H1 (cell line): ENCODE measurements around the gene PRKN. TPM values are rescaled to one million over a fixed set of nuclear protein-coding genes. Genes with fewer than 3 reads are reported as not detected.

ENCODE experiments used
- CTCF ChIA-PET: fragments of 300-600 bp; sonication (Branson Sonifier 250); formaldehyde crosslinking; loops from one replicate; lab custom pipeline; 2021; ENCODE audit not compliant: partially characterized antibody; lab: Charles Lee
- POLR2A ChIA-PET: fragments of 300-600 bp; sonication (Branson Sonifier 250); formaldehyde crosslinking; loops from one replicate; lab custom pipeline; 2021; ENCODE audit warnings: inconsistent platforms; ENCODE audit not compliant: partially characterized antibody; lab: Charles Lee
- DNase-seq, 2 experiments: peaks; one replicate each; pipeline versions ENCODE4 v3.0.0 to v3.0.0-alpha.2; 2010 to 2022; ENCODE audit warnings: low spot score in 2 of 2, low read depth in 1 of 2, mixed read lengths in 1 of 2
- FAIRE-seq: peaks from 2 replicates; lab custom pipeline; 2011; peaks lifted over from hg19 to GRCh38; lab: Jason Lieb, UNC
- H2AFZ ChIP-seq: 2 replicates; pipeline ENCODE4 v1.8.1; 2012; ENCODE audit warnings: low read length, inconsistent platforms
- H2AK5ac ChIP-seq: 2 replicates; pipeline ENCODE4 v1.6.1; 2013; ENCODE audit warnings: low read depth, low read length
- H2BK120ac ChIP-seq: replicated peaks from 2 replicates; pipeline ENCODE3; 2013; ENCODE audit warnings: low read depth, low read length, inconsistent platforms
- H2BK12ac ChIP-seq: 2 replicates; pipeline ENCODE4 v1.6.1; 2013; ENCODE audit warnings: low read depth, low read length
- H2BK15ac ChIP-seq: 2 replicates; pipeline ENCODE4 v1.6.1; 2013; ENCODE audit warnings: low read length
- H2BK20ac ChIP-seq: 2 replicates; pipeline ENCODE4 v1.6.1; 2013; ENCODE audit warnings: low read length
- H2BK5ac ChIP-seq: 2 replicates; pipeline ENCODE4 v1.6.1; 2013; ENCODE audit warnings: low read depth, low read length
- H3K14ac ChIP-seq: 2 replicates; pipeline ENCODE4 v1.6.1; 2013; ENCODE audit warnings: inconsistent platforms; ENCODE audit not compliant: insufficient read length
- H3K18ac ChIP-seq: 2 replicates; pipeline ENCODE4 v1.6.1; 2013; ENCODE audit warnings: low read length; ENCODE audit errors: extremely low read depth
- H3K23ac ChIP-seq: 2 replicates; pipeline ENCODE4 v1.6.1; 2013; ENCODE audit warnings: inconsistent platforms; ENCODE audit not compliant: insufficient read length
- H3K23me2 ChIP-seq: 2 replicates; pipeline ENCODE4 v1.6.1; 2013; ENCODE audit warnings: low read depth, low read length
- H3K27ac ChIP-seq: 2 replicates; pipeline ENCODE4 v1.6.1; 2011; ENCODE audit warnings: low read depth, low read length, inconsistent platforms
- H3K27me3 ChIP-seq, 4 experiments: replicated peaks in 1 of 4; 1 replicate in 1 of 4; 2 replicates in 3 of 4; pipeline versions ENCODE4 v1.6.1 to v1.8.1; 2011 to 2013; ENCODE audit warnings: low read length in 3 of 4, mild to moderate bottlenecking in 3 of 4, inconsistent platforms in 2 of 4, mixed read lengths in 2 of 4, moderate library complexity in 1 of 4; ENCODE audit not compliant: control insufficient read depth in 3 of 4, insufficient read depth in 3 of 4; ENCODE audit errors: extremely low read depth in 1 of 4
- H3K36me3 ChIP-seq, 4 experiments: 2 replicates each; pipeline versions ENCODE4 v1.6.1 to v1.8.1; 2011 to 2013; ENCODE audit warnings: mild to moderate bottlenecking in 4 of 4, low read length in 3 of 4, moderate library complexity in 2 of 4, control low read depth in 1 of 4, inconsistent platforms in 1 of 4; ENCODE audit not compliant: insufficient read depth in 4 of 4, control insufficient read depth in 2 of 4
- H3K4ac ChIP-seq: replicated peaks from 2 replicates; pipeline ENCODE3; 2013; ENCODE audit warnings: low read length, low read depth, mixed read lengths, inconsistent platforms; ENCODE audit not compliant: insufficient read length
- H3K4me1 ChIP-seq, 4 experiments: replicated peaks in 1 of 4; 1 replicate in 1 of 4; 2 replicates in 3 of 4; pipeline versions ENCODE4 v1.6.1 to v1.8.1; 2011 to 2013; ENCODE audit warnings: low read length in 3 of 4, inconsistent platforms in 2 of 4, mixed read lengths in 1 of 4; ENCODE audit not compliant: insufficient read depth in 4 of 4, control insufficient read depth in 3 of 4
- H3K4me2 ChIP-seq, 2 experiments: 2 replicates each; pipeline versions ENCODE4 v1.6.1 to v1.8.1; 2011 to 2013; ENCODE audit warnings: low read depth in 2 of 2, low read length in 2 of 2, control low read depth in 1 of 2, inconsistent platforms in 1 of 2, mild to moderate bottlenecking in 1 of 2; ENCODE audit not compliant: insufficient read depth in 1 of 2
- H3K4me3 ChIP-seq, 4 experiments: fragments of 200-600, 300-600 bp in 1 of 4; sonication (generic), shearing (Covaris generic), sonication (Bioruptor Twin) in 1 of 4; 2 replicates each; pipeline versions ENCODE4 v1.5.1 to v1.8.1; 2011 to 2016; ENCODE audit warnings: low read length in 4 of 4, low read depth in 3 of 4, control low read depth in 2 of 4, inconsistent platforms in 2 of 4, mild to moderate bottlenecking in 2 of 4, mixed read lengths in 1 of 4, moderate library complexity in 1 of 4; ENCODE audit not compliant: insufficient read depth in 2 of 4; ENCODE audit errors: extremely low read depth in 1 of 4
- H3K56ac ChIP-seq: replicated peaks from 2 replicates; pipeline ENCODE3; 2013; ENCODE audit warnings: low read depth, mild to moderate bottlenecking, mixed read lengths, low read length, inconsistent platforms; ENCODE audit not compliant: insufficient read length
- H3K79me1 ChIP-seq: 2 replicates; pipeline ENCODE4 v1.6.1; 2013; ENCODE audit warnings: low read depth, low read length, control low read depth
- H3K79me2 ChIP-seq, 2 experiments: 2 replicates each; pipeline versions ENCODE4 v1.6.1 to v1.8.1; 2012 to 2013; ENCODE audit warnings: low read length in 2 of 2, mild to moderate bottlenecking in 2 of 2, inconsistent platforms in 1 of 2; ENCODE audit not compliant: insufficient read depth in 2 of 2, control insufficient read depth in 1 of 2
- H3K9ac ChIP-seq, 4 experiments: replicated peaks in 1 of 4; 1 replicate in 1 of 4; 2 replicates in 3 of 4; pipeline versions ENCODE4 v1.6.1 to v1.8.1; 2011 to 2013; ENCODE audit warnings: low read depth in 3 of 4, low read length in 3 of 4, control low read depth in 2 of 4, mild to moderate bottlenecking in 2 of 4, moderate library complexity in 2 of 4, inconsistent platforms in 1 of 4; ENCODE audit errors: extremely low read depth in 1 of 4
- H3K9me3 ChIP-seq, 2 experiments: 2 replicates each; pipeline versions ENCODE4 v1.6.1 to v1.8.1; 2012 to 2013; ENCODE audit warnings: mild to moderate bottlenecking in 2 of 2, moderate library complexity in 2 of 2, control low read depth in 1 of 2, inconsistent platforms in 1 of 2, low read depth in 1 of 2, low read length in 1 of 2, mixed read lengths in 1 of 2; ENCODE audit not compliant: insufficient read depth in 2 of 2
- H4K20me1 ChIP-seq, 2 experiments: replicated peaks in 1 of 2; 2 replicates each; pipeline versions ENCODE3 to v1.8.1; 2011 to 2013; ENCODE audit warnings: inconsistent platforms in 2 of 2, low read length in 2 of 2, mild to moderate bottlenecking in 1 of 2; ENCODE audit not compliant: insufficient read depth in 2 of 2, control insufficient read depth in 1 of 2
- H4K5ac ChIP-seq: 2 replicates; pipeline ENCODE4 v1.6.1; 2013; ENCODE audit warnings: low read length, low read depth, mixed read lengths, inconsistent platforms; ENCODE audit not compliant: insufficient read length
- H4K8ac ChIP-seq: 2 replicates; pipeline ENCODE4 v1.8.0; 2013; ENCODE audit warnings: mild to moderate bottlenecking, moderate library complexity, low read length, inconsistent platforms; ENCODE audit not compliant: insufficient read depth; ENCODE audit errors: extremely low read depth
- H4K91ac ChIP-seq: replicated peaks from 2 replicates; pipeline ENCODE3; 2013; ENCODE audit warnings: low read length, mixed read lengths, inconsistent platforms; ENCODE audit not compliant: insufficient read length
- RNF2 ChIP-seq: fragments of 200-900, 300-1000 bp; sonication (generic); IDR thresholded peaks from 2 replicates; pipeline ENCODE4 v1.7.1; 2016; ENCODE audit warnings: borderline replicate concordance, low read depth, mild to moderate bottlenecking, antibody characterized with exemption, low read length; ENCODE audit not compliant: poor library complexity, severe bottlenecking; ENCODE audit errors: missing control alignments
- SP1 ChIP-seq: IDR thresholded peaks from 2 replicates; pipeline ENCODE4 v1.6.1; 2011; ENCODE audit warnings: low read depth, low read length
- SP4 ChIP-seq: IDR thresholded peaks from 2 replicates; pipeline ENCODE4 v1.6.1; 2012; ENCODE audit warnings: low read length, inconsistent platforms
- WGBS, 2 experiments: shearing (Covaris generic) in 1 of 2; methylation state at CpG; one replicate each; pipeline versions ENCODE4 v1.1.6 to v1.1.7; 2013 to 2015; ENCODE audit warnings: low lambda C conversion rate in 2 of 2, mixed read lengths in 2 of 2, inconsistent platforms in 1 of 2, low coverage in 1 of 2, missing lambda C conversion rate in 1 of 2; ENCODE audit not compliant: insufficient replicate concordance in 2 of 2, insufficient coverage in 1 of 2, insufficient read length in 1 of 2; ENCODE audit errors: extremely low coverage in 1 of 2, missing lambda C conversion rate in 1 of 2; 5-methylcytosine and 5-hydroxymethylcytosine counted together
- polyA plus RNA-seq, 7 experiments: library from polyadenylated mRNA; depleted of rRNA in 3 of 7; stranded (reverse) in 5 of 7; unstranded in 2 of 7; fragments of >200 nt in 5 of 7; fragments of 200-250 nt in 2 of 7; gene quantifications; 1 replicate in 5 of 7; 2 replicates in 1 of 7; 4 replicates in 1 of 7; pipeline versions ENCODE4 v1.2.1 to v1.2.3, GENCODE V29; 2011 to 2013; ENCODE audit warnings: missing spikeins in 2 of 7, mixed read lengths in 2 of 7
- total RNA-seq: library from RNA; stranded (reverse); fragmentation: NEBNext Ultra II Directional; extraction: Animal tissue kit (Norgen Biotek cat#: 25700); gene quantifications from 2 replicates; pipeline ENCODE4 v1.2.1, GENCODE V29; 2021

The PRKN gene
- total and polyA plus RNA-seq, 2 of the 8 experiments (the other 6 are each of a cell fraction or from before 2014, with no cell fraction given) = 0.13 to 0.29 TPM

DNA sequence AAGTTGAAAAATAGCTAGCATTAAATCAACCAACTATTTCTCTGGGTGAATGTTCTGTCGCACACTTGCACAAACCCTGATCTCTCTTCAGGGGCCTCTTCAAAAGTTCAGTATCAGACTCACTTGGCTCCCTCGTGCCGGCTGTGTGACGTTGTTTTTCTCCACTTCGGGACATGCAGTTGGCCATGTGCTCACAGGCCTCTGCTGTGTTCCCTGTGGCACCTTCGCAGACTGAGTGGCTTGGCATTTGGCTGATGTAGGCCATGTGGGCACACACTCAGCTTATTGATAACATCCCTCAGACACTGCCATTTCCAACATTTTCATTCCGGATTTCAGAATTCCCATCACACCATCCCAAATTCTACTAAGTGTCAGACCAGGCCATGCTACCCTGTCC is 49.5 kb upstream of the PRKN start:
- Histone ChIP-seq H2BK120ac (no peak overlapping the region), H3K4me3 (no peak overlapping the region), H3K36me3 (no peaks in the 10 kb centered on the region), H2BK15ac (no peak overlapping the region), H2AK5ac (no peak overlapping the region), H3K4ac (no peak overlapping the region), H3K23me2 (no peaks in the 10 kb centered on the region), H2BK5ac (no peak overlapping the region), H4K20me1 (no peaks in the 10 kb centered on the region), H3K27ac (no peak overlapping the region), H3K9ac (no peak overlapping the region), H2BK20ac (no peak overlapping the region), H3K27me3 (peaks cover 0 to 1% (median 0%) of the 10 kb centered on the region in 4 experiments; a peak in 1 of 7 replicates), H3K79me2 (no peaks in the 10 kb centered on the region), H2AFZ (no peak overlapping the region), H3K4me1 (no peaks in the 10 kb centered on the region), H3K23ac (no peak overlapping the region), H3K79me1 (no peaks in the 10 kb centered on the region), H2BK12ac (no peak overlapping the region), H3K4me2 (no peak overlapping the region), H4K8ac (no peak overlapping the region), H3K18ac (no peak overlapping the region), H3K14ac (no peak overlapping the region), H4K91ac (no peak overlapping the region), H3K9me3 (peaks cover 0 to 3% of the 10 kb centered on the region in 2 experiments; a peak in 2 of 4 replicates), H4K5ac (no peak overlapping the region), H3K56ac (no peak overlapping the region)
- ChIA-PET CTCF (interaction anchor here (2.1 kb wide), 1 partner anchor 26 kb away, joined by 5 read pairs; no protein-coding TSS in a partner anchor), POLR2A (no interaction called here)
- FAIRE-seq (no peak), DNase-seq (no peak)
- TF ChIP-seq SP1 (no peak), SP4 (no peak), RNF2 (no peak)
- WGBS, 2 experiments = 89% methylated on average over 7 of the region's 7 CpGs; no CpG with 5 or more reads in 1 of the 2 experiments
